ENCODE measurements around the gene TMEM141.
"Not testable (repeated sequence)": the region's sequence is repeated elsewhere in the genome, so short reads cannot be mapped to it uniquely, and the experiment has no call there.

Gene TMEM141

GRCh38 chr9:136835162-136835931 is 44.2 kb downstream of the TMEM141 start:
- no peak for DNase-seq (ENCODE audit: low read depth)
- TF ChIP-seq CTCF (IDR thresholded peaks at IDR 0.05; ENCODE audit: low read length, missing control alignments): no peak
- no peak overlapping the region for H3K4me3 ChIP-seq (replicated peaks; ENCODE audit: low read depth, low read length)

GRCh38 chr9:136835932-136836904 is 45.1 kb downstream of the TMEM141 start:
- no peak for DNase-seq (ENCODE audit: low read depth)
- H3K4me3 ChIP-seq (replicated peaks; ENCODE audit: low read depth, low read length): no peak overlapping the region
- TF ChIP-seq CTCF (IDR thresholded peaks at IDR 0.05; ENCODE audit: low read length, missing control alignments): no peak

- DNase-seq (ENCODE audit: low read depth): no peak
- TF ChIP-seq CTCF (IDR thresholded peaks at IDR 0.05; ENCODE audit: low read length, missing control alignments): no peak
- H3K4me3 ChIP-seq (replicated peaks; ENCODE audit: low read depth, low read length): no peak overlapping the region
Observed at GRCh38 chr9:136837146-136837855, 46.2 kb downstream of the TMEM141 start.

- not testable (repeated sequence) for H3K4me3 ChIP-seq (replicated peaks; ENCODE audit: low read depth, low read length)
Observed at GRCh38 chr9:136837856-136838277, 46.7 kb downstream of the TMEM141 start.

GRCh38 chr9:136838314-136839228 is 47.4 kb downstream of the TMEM141 start:
- H3K4me3 ChIP-seq (replicated peaks; ENCODE audit: low read depth, low read length): no peak overlapping the region
- no peak for TF ChIP-seq CTCF (IDR thresholded peaks at IDR 0.05; ENCODE audit: low read length, missing control alignments)
- DNase-seq (ENCODE audit: low read depth): no peak

More at GRCh38 chr9:136837856-136838277, 46.7 kb downstream of the TMEM141 start:
- DNase-seq (ENCODE audit: low read depth): not testable (repeated sequence)

GRCh38 chr9:136839229-136840139 is 48.3 kb downstream of the TMEM141 start:
- no peak for TF ChIP-seq CTCF (IDR thresholded peaks at IDR 0.05; ENCODE audit: low read length, missing control alignments)
- DNase-seq (ENCODE audit: low read depth): no peak

More at GRCh38 chr9:136839229-136840139, 48.3 kb downstream of the TMEM141 start:
- no peak overlapping the region for H3K4me3 ChIP-seq (replicated peaks; ENCODE audit: low read depth, low read length)
